GM19240 (cell line): ENCODE data around the gene CELF1.

ENCODE experiments used
- DNase-seq: peaks from one replicate; pipeline ENCODE4 v3.0.0; 2011; ENCODE audit warnings: low spot score; ENCODE audit not compliant: insufficient read length

Gene CELF1

GRCh38 chr11:47552566-47553405 lies at the start of gene CELF1:
CELF1 (minus strand) TSS chr11:47553132; CDS start chr11:47499523, 53,609 bp downstream.
- peak; percentile 88 for DNase-seq

GRCh38 chr11:47599902-47600301 lies 47.0 kb upstream of the CELF1 start:
- no peak for DNase-seq

GRCh38 chr11:47595967-47596366 lies 43.0 kb upstream of the CELF1 start:
- DNase-seq = no peak

- no peak for DNase-seq
Measured at GRCh38 chr11:47595029-47595428, 42.1 kb upstream of the CELF1 start.

- no peak for DNase-seq
Measured at GRCh38 chr11:47593934-47594855, 41.3 kb upstream of the CELF1 start, which contains the start of gene C1QTNF4. C1QTNF4 (minus strand) TSS chr11:47594411; CDS start chr11:47590810, 3,601 bp downstream.

- no peak for DNase-seq
Measured at GRCh38 chr11:47593492-47593933, 40.6 kb upstream of the CELF1 start.

GRCh38 chr11:47592970-47593369 lies 40.0 kb upstream of the CELF1 start:
- no peak for DNase-seq

GRCh38 chr11:47592251-47592650 lies 39.3 kb upstream of the CELF1 start:
- DNase-seq = no peak

GRCh38 chr11:47591764-47592163 lies 38.8 kb upstream of the CELF1 start:
- DNase-seq = no peak

- DNase-seq = no peak
Measured at GRCh38 chr11:47589977-47590861, 37.3 kb upstream of the CELF1 start.

GRCh38 chr11:47589584-47589976 lies 36.6 kb upstream of the CELF1 start:
- DNase-seq = no peak

GRCh38 chr11:47589118-47589517 lies 36.2 kb upstream of the CELF1 start:
- no peak for DNase-seq

GRCh38 chr11:47587723-47588326 lies 34.9 kb upstream of the CELF1 start:
- no peak for DNase-seq

GRCh38 chr11:47587039-47587716 lies 34.2 kb upstream of the CELF1 start:
- DNase-seq = no peak

GRCh38 chr11:47586098-47586855 lies 33.3 kb upstream of the CELF1 start, which contains the start of gene FAM180B:
FAM180B (plus strand) TSS chr11:47586678; CDS start chr11:47586769, 91 bp downstream.
- no peak for DNase-seq

- no peak for DNase-seq
Measured at GRCh38 chr11:47583844-47584243, 30.9 kb upstream of the CELF1 start.

- DNase-seq = peak; percentile 84
Measured at GRCh38 chr11:47578524-47579494, 25.9 kb upstream of the CELF1 start, which contains the start of the genes KBTBD4 and NDUFS3. KBTBD4 (minus strand) TSS chr11:47578970; CDS start chr11:47578951, 19 bp downstream. NDUFS3 (plus strand) TSS chr11:47579074; CDS start chr11:47579092, 18 bp downstream.
